ENCODE data around the gene ABCB4.

ABCB4 gene

DNA sequence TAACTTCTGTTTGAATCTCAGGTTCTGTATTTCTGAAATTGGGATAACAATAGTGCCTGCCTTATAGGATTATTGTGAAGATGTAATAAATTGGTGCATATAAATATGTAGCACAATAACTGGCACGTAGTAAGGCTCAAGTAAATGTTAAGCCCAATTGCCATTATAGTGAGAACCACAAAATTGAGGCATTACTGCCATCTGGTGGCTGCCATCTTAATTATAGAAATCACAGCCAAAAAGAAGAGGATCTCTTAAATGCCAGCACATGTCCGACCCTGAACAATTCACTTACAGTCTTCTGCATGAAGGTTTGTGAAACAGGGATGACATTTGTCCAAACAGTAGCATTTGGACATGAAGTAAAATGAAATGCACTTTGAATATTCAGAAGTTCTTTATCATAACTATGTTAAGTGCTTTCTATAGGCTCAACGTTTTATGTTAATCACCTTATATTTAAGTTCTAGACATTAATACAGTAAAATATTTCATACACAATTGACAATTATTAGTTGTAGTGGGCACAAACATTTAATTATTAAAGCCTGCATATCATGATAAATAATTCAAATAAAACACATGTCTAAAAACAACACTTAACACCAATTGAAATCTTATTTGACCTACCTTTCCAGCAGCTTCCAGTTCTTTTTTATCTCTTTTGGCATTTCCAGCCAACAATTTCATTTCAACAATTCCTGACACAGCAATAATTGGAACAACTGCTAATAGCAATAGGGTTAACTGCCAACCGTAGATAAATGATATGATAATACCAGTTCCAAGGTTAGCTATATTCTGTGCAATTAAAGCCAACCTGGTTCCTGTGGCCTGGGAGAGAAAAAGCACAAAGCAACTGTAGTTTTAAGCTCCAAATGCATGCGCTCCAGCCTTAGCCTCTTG, 58.5 kb downstream of the ABCB4 start:
- DNase-seq: peak; percentile 39

DNA sequence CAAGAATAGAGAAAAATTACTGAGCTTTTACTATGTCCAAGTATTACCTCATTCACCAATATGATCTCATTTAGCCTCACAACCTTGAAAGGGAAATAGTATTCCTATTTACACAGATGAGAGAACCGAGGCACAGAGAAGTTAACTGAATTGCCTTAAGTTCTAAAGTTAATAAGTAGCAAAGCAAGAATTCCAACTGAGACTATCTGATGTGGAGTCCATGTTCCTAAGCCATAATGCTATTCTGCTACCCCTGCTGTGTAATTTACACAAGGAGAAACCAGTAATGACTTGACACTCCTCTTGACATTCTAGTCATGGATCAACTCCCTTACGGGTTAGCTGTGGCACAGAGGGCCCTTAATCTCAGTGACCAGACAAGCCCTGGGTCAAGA, 60.7 kb downstream of the ABCB4 start:
- DNase-seq: no peak

GRCh38 chr7:87413951-87414793, 61.3 kb downstream of the ABCB4 start:
- no peak for DNase-seq

DNA sequence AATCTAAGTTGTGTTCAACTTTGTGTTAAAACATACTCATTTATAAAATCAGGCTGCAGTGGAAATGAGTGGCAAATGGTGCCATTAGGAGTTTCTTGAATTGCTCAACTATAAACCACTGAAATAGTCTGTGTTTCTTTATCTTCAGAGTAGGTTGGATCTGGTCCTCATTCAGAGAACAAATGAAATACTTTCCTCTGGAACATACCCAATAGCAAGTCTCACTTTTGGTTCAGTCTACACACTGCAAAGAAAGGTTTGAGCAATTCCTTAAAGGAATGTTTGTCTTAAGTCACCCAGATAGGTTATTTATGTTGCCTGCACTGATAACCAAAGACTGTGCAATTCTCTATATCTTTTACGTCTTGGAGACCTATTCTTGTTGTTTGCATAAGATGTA, 62.5 kb downstream of the ABCB4 start:
- no peak for DNase-seq

GRCh38 chr7:87411186-87411585, 64.3 kb downstream of the ABCB4 start:
- DNase-seq: no peak

- no peak for DNase-seq
Measured at GRCh38 chr7:87404674-87405073, 70.8 kb downstream of the ABCB4 start.

DNA sequence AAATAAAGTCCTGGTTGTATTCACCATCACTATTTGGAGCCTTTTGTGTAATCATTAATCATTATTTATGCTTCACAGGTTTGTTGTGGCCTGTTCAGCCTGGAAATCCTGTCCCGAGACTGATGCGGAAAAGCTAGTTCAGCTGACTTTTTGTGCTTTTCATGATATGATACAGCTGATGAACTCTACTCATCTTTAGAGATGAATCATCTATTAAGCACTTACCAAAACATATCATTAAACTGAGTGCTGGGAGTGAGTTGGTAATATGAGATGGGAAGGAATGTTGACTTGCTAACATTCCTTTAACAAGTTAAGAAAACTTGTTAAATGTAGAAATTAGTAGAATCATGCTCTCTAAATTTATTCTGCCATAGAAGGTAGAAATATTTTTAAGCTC, 77.0 kb downstream of the ABCB4 start:
- no peak for DNase-seq

- no peak for DNase-seq
Measured at GRCh38 chr7:87395442-87396020, 79.9 kb downstream of the ABCB4 start.

GRCh38 chr7:87391020-87391701, 84.3 kb downstream of the ABCB4 start:
- DNase-seq: no peak

DNA sequence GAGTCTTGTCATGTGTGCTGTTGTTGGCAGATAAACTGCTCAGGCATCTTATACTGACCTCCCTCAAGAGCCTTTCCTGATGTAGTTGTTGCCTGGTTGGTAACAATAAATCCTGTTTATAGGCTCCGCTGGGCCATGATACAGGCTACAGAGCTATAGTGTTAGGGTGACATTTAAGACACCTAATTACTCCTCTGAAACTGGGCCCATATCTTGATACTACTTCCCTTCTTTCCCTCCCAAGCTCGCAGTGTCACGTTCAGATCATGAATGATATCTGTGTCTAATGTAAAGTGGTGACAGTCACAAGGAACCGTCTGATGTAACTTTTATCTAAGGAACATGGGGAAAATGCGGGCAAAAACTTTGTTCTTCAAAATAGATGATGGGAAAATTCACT, 94.6 kb downstream of the ABCB4 start:
- no peak for DNase-seq

DNA sequence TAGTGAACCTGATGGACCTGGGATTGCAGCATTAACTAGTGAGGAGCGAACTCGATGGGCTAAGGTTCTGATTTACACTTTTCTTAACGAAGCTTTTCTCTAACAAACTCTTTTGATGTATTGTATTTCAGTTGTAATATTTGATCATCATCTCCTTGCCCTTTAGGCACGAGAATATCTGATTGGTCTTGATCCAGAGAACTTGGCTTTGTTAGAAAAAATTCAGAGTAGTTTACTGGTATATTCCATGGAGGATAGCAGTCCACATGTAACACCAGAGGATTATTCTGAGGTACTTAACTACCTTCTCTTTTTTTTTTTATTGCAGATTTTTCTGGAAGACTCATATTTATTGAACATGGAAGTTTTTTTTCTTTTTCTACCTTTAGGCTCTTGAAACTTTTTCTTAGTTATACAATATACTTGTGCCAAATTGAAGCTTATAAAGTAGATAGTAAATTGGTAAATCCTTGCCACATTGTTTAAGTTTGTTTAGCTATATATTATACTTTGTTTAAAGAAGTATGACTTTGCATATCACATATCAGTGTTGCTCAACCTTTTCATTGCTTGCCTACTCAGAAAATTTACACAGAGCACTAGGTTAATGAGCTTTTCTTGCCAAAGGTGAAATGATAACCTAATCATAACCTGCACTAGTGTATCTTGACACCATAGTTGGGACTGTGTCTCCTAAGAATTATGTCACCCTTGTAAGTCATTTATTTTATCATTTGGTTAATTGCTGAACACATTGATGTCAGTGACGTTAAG, 99.6 kb downstream of the ABCB4 start:
- DNase-seq: no peak

- no peak for DNase-seq
Measured at GRCh38 chr7:87370660-87371180, 104.8 kb downstream of the ABCB4 start.

- no peak for DNase-seq
Measured at GRCh38 chr7:87369216-87369615, 106.3 kb downstream of the ABCB4 start.

DNA sequence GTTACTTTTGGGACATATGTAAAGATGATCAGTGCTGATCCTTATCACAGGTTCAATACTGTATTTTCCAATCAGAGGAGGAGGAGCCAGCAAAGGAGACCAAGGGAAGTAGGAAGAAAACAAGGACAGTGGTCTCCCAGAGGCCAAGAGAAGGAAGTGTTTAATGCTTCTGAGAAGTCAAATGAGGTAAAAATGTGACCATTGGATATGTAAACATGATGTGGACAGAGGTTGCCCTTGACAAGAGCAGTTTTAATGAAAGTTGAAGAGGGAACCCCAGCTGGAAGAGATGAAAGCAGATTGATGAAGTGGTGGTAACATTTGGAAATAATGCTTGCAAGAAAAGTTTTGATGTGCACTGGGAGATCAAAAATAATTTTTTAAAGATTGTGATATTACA, 111.2 kb downstream of the ABCB4 start:
- no peak for DNase-seq

DNA sequence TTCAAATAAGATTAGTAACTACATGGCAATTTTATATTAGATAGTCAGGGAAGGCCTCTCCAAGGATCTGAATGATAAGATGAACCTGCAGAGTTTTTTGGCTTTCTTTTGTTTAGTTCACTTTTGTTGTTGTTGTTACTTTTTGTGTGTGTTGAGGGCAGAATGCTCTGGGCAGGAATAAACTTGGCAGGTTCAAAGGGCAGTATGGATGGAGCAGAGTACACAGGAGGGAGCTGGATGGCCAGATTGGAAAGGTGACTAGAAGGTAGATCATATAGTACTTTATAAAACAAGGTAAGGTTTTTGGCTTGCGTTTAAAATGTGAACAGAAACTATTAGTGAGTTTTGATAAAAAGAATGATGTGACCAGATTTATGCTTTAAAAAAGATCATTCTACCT, 112.1 kb downstream of the ABCB4 start:
- no peak for DNase-seq

- DNase-seq: no peak
Measured at GRCh38 chr7:87361320-87361719, 114.2 kb downstream of the ABCB4 start.

GRCh38 chr7:87359366-87359765, 116.1 kb downstream of the ABCB4 start:
- DNase-seq: no peak

- no peak for DNase-seq
Measured at GRCh38 chr7:87356448-87356847, 119.0 kb downstream of the ABCB4 start.

GRCh38 chr7:87354749-87355148, 120.7 kb downstream of the ABCB4 start:
- DNase-seq: no peak
